ENCODE data around the gene EDN2.

- TF ChIP-seq, protein P1, sequence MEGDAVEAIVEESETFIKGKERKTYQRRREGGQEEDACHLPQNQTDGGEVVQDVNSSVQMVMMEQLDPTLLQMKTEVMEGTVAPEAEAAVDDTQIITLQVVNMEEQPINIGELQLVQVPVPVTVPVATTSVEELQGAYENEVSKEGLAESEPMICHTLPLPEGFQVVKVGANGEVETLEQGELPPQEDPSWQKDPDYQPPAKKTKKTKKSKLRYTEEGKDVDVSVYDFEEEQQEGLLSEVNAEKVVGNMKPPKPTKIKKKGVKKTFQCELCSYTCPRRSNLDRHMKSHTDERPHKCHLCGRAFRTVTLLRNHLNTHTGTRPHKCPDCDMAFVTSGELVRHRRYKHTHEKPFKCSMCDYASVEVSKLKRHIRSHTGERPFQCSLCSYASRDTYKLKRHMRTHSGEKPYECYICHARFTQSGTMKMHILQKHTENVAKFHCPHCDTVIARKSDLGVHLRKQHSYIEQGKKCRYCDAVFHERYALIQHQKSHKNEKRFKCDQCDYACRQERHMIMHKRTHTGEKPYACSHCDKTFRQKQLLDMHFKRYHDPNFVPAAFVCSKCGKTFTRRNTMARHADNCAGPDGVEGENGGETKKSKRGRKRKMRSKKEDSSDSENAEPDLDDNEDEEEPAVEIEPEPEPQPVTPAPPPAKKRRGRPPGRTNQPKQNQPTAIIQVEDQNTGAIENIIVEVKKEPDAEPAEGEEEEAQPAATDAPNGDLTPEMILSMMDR (IDR thresholded peaks at IDR 0.05; ENCODE audit: insufficient read depth, low read length, poor library complexity, severe bottlenecking) = no peak
- TF ChIP-seq EZH2phosphoT487 (conservative IDR thresholded peaks at IDR 0.05; ENCODE audit: low read length) = no peak
Observed at GRCh38 chr1:41519667-41520066, 35.2 kb upstream of the EDN2 start.
